Keratinocyte (primary cell): ENCODE measurements around the gene WDR5. TPM values are rescaled to one million over a fixed set of nuclear protein-coding genes. Genes with fewer than 3 reads are reported as not detected.

ENCODE experiments used
- DNase-seq: peaks from one replicate; pipeline ENCODE4 v3.0.0-alpha.2; 2011; ENCODE audit warnings: low read depth, missing footprints, low spot score
- FAIRE-seq: peaks from 2 replicates; lab custom pipeline; 2011; peaks lifted over from hg19 to GRCh38; lab: Jason Lieb, UNC
- H2AFZ ChIP-seq: 2 replicates; pipeline ENCODE4 v1.6.0; 2012; ENCODE audit warnings: low read length, control low read depth, inconsistent platforms; ENCODE audit not compliant: control insufficient read depth
- H3K27ac ChIP-seq: 2 replicates; pipeline ENCODE4 v1.5.1; 2011; ENCODE audit warnings: low read length; ENCODE audit not compliant: control insufficient read depth, insufficient read depth
- H3K27me3 ChIP-seq: 3 replicates; pipeline ENCODE4 v1.6.0; 2011; ENCODE audit warnings: low read length; ENCODE audit not compliant: control insufficient read depth, insufficient read depth; ENCODE audit errors: extremely low read depth
- H3K36me3 ChIP-seq, 2 experiments: 2 replicates in 1 of 2; 3 replicates in 1 of 2; pipeline ENCODE4 v1.5.1; 2011; ENCODE audit warnings: low read length in 2 of 2, mild to moderate bottlenecking in 1 of 2; ENCODE audit not compliant: control insufficient read depth in 2 of 2, insufficient read depth in 2 of 2; ENCODE audit errors: extremely low read depth in 1 of 2
- H3K4me1 ChIP-seq: 3 replicates; pipeline ENCODE4 v1.5.1; 2011; ENCODE audit warnings: low read length; ENCODE audit not compliant: control insufficient read depth, insufficient read depth; ENCODE audit errors: extremely low read depth
- H3K4me2 ChIP-seq: 3 replicates; pipeline ENCODE4 v1.6.0; 2011; ENCODE audit warnings: low read depth, low read length; ENCODE audit not compliant: control insufficient read depth, insufficient read depth; ENCODE audit errors: extremely low read depth
- H3K4me3 ChIP-seq, 3 experiments: fragments of 200-600 bp in 1 of 3; sonication (generic) in 1 of 3; 2 replicates in 2 of 3; 3 replicates in 1 of 3; pipeline ENCODE4 v1.5.1; 2011 to 2016; ENCODE audit warnings: low read length in 3 of 3, mild to moderate bottlenecking in 3 of 3, control low read depth in 2 of 3, inconsistent platforms in 1 of 3, low read depth in 1 of 3, mixed read lengths in 1 of 3, mixed run types in 1 of 3, moderate library complexity in 1 of 3; ENCODE audit not compliant: control insufficient read depth in 2 of 3, insufficient read depth in 2 of 3; ENCODE audit errors: extremely low read depth in 1 of 3
- H3K79me2 ChIP-seq: 2 replicates; pipeline ENCODE4 v1.6.0; 2012; ENCODE audit warnings: low read length; ENCODE audit not compliant: control insufficient read depth, insufficient read depth
- H3K9ac ChIP-seq: 3 replicates; pipeline ENCODE4 v1.6.0; 2011; ENCODE audit warnings: low read length; ENCODE audit not compliant: control insufficient read depth, insufficient read depth; ENCODE audit errors: extremely low read depth
- H3K9me1 ChIP-seq: 3 replicates; pipeline ENCODE4 v1.6.0; 2011; ENCODE audit warnings: low read length; ENCODE audit not compliant: control insufficient read depth, insufficient read depth; ENCODE audit errors: extremely low read depth
- H3K9me3 ChIP-seq: 2 replicates; pipeline ENCODE4 v1.5.1; 2012; ENCODE audit warnings: low read depth, low read length; ENCODE audit not compliant: control insufficient read depth
- H4K20me1 ChIP-seq: 3 replicates; pipeline ENCODE4 v1.6.0; 2011; ENCODE audit warnings: low read length; ENCODE audit not compliant: control insufficient read depth, insufficient read depth; ENCODE audit errors: extremely low read depth
- EZH2 ChIP-seq: IDR thresholded peaks from one replicate; pipeline ENCODE4 v1.6.1; 2012; ENCODE audit warnings: inconsistent platforms, mild to moderate bottlenecking, low read length, moderate library complexity
- dilution Hi-C: fragments of 300-500 bp; cut with MboI; formaldehyde crosslinking; loops from one replicate; pipeline ENCODE4 v1.7.0; 2020; ENCODE audit warnings: low sequenced_read_pairs; ENCODE audit not compliant: extremely low pct_ligation_motif_present
- polyA plus RNA-seq, 5 experiments: library from polyadenylated mRNA; depleted of rRNA in 3 of 5; stranded (reverse) in 3 of 5; stranded (forward) in 1 of 5; unstranded in 1 of 5; fragments of >200 nt; gene quantifications; 1 replicate in 1 of 5; 2 replicates in 3 of 5; 3 replicates in 1 of 5; pipeline versions ENCODE4 v1.2.1 to v1.2.3, GENCODE V29; 2011 to 2012; ENCODE audit warnings: missing spikeins in 2 of 5, low read depth in 1 of 5, low replicate concordance in 1 of 5
- TF ChIP-seq, protein P1 (sequence below), 3 experiments: IDR thresholded peaks in 1 of 3; conservative IDR thresholded peaks in 1 of 3; optimal IDR thresholded peaks in 1 of 3; 2 replicates in 2 of 3; 3 replicates in 1 of 3; pipeline versions ENCODE3 to v1.5.1; 2011; ENCODE audit warnings: low read length in 3 of 3, mild to moderate bottlenecking in 3 of 3, moderate library complexity in 2 of 3, control low read depth in 1 of 3, inconsistent platforms in 1 of 3; ENCODE audit not compliant: insufficient read depth in 2 of 3; ENCODE audit errors: extremely low read depth in 1 of 3

WDR5 gene
- polyA plus RNA-seq, 1 donor (not counting 4 experiments of a cell fraction or from before 2014, with no cell fraction given), result 31.2 TPM

DNA sequence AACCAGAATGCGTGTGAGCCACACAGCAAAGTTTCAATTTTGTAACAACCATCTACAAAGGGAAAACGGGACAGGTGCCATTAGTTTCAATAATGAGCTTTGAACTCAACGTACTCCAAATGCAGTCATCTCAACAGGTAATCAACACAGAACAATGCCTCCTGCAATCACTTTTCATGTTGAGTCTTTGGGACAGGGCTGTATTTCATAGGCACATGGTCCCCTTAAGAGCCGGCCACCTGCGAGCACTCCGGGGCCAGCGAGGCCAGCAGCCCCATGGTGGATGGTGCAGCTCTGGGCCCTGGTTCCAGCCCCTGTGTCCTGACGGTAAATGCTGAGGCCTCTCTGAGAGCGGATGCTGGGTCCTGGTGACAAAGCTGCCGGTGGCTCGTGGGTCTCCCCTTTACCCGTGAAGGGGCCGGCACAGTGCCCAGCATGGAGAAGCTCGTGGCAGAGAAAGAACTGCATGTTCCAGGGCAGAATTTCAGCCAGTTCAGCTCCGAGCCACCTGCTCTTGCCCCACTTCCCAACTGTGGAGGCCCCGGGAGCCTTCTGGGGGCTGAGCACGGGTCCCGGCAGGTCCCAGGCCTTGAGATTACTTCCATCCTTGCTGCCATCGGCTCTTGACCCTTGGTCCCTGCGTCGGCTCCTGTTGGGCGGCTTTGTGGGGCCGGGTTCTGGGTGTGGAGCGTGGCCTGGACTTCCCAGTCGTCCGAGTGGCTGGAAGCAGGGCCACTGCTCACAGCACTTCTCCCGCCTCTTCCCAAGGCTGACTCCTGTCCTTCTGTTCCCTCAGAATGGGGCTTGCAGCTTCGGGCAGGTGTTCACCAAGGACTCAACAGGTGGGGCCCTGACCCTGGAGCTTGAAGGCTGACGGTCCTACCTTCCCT lies 54.6 kb downstream of the WDR5 start:
- DNase-seq (no peak), FAIRE-seq (no peak)
- H3K9me1 ChIP-seq, result no peaks in the 10 kb centered on the region
- dilution Hi-C loops, result no loop called here
- H3K4me3 ChIP-seq, result no peak overlapping the region
- no peak overlapping the region for H3K27ac ChIP-seq
- H3K27me3 ChIP-seq, result peaks cover 29% of the 10 kb centered on the region
- no peaks in the 10 kb centered on the region for H3K4me1 ChIP-seq
- H3K36me3 ChIP-seq, result no peaks in the 10 kb centered on the region
- TF ChIP-seq EZH2, result no peak
- TF ChIP-seq, protein P1, sequence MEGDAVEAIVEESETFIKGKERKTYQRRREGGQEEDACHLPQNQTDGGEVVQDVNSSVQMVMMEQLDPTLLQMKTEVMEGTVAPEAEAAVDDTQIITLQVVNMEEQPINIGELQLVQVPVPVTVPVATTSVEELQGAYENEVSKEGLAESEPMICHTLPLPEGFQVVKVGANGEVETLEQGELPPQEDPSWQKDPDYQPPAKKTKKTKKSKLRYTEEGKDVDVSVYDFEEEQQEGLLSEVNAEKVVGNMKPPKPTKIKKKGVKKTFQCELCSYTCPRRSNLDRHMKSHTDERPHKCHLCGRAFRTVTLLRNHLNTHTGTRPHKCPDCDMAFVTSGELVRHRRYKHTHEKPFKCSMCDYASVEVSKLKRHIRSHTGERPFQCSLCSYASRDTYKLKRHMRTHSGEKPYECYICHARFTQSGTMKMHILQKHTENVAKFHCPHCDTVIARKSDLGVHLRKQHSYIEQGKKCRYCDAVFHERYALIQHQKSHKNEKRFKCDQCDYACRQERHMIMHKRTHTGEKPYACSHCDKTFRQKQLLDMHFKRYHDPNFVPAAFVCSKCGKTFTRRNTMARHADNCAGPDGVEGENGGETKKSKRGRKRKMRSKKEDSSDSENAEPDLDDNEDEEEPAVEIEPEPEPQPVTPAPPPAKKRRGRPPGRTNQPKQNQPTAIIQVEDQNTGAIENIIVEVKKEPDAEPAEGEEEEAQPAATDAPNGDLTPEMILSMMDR (optimal IDR thresholded peaks at IDR 0.05 in 1 of 3, IDR thresholded peaks at IDR 0.05 in 1 of 3, conservative IDR thresholded peaks at IDR 0.05 in 1 of 3; ENCODE audit: extremely low read depth in 1 of 3, insufficient read depth in 2 of 3, low read length in 3 of 3), result no peak
- H3K9me3 ChIP-seq, result no peaks in the 10 kb centered on the region
- no peaks in the 10 kb centered on the region for H4K20me1 ChIP-seq
- H3K9ac ChIP-seq, result no peak overlapping the region
- no peak overlapping the region for H2AFZ ChIP-seq
- H3K79me2 ChIP-seq, result no peaks in the 10 kb centered on the region
- no peak overlapping the region for H3K4me2 ChIP-seq

DNA sequence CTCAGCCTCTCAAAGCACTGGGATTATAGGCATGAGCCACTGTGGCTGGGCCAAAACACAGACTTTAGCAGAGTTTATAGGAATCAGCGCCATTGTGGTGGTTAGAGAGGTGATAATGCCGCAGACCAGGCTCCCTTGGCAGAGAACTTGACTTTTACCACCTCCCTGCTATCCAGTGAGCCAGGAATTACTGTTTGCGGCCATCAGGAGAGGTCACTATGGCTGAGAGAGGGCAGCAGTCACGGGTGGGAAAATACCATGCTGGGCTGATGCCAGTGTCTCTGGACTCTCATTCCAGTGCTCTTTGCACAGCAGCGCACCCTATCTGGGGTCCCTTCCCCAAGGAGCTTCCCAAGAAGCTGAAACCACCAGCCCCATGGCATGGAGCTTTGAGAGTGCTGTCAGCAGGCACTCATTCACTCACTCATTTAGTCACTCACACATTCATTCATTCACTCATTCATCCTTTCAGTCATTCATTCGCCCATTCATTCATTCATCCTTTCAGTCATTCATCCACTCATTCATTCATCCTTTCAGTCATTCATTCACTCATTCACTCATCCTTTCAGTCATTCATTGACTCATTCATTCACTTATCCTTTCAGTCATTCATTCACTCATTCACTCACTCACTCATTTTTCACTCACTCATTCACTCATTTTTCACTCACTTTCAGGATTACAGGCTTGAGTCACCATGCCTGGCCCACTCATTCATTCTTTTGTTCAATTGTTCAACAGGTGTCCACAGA lies 55.8 kb downstream of the WDR5 start:
- H2AFZ ChIP-seq, result no peak overlapping the region
- peaks cover 29% of the 10 kb centered on the region for H3K27me3 ChIP-seq
- H3K9me3 ChIP-seq, result no peaks in the 10 kb centered on the region
- DNase-seq (no peak), FAIRE-seq (no peak)
- no peaks in the 10 kb centered on the region for H3K4me1 ChIP-seq
- no peaks in the 10 kb centered on the region for H3K9me1 ChIP-seq
- no peaks in the 10 kb centered on the region for H3K79me2 ChIP-seq
- TF ChIP-seq, protein P1 (optimal IDR thresholded peaks at IDR 0.05 in 1 of 3, IDR thresholded peaks at IDR 0.05 in 1 of 3, conservative IDR thresholded peaks at IDR 0.05 in 1 of 3; ENCODE audit: extremely low read depth in 1 of 3, insufficient read depth in 2 of 3, low read length in 3 of 3), result no peak
- TF ChIP-seq EZH2, result no peak
- H4K20me1 ChIP-seq, result no peaks in the 10 kb centered on the region
- no peak overlapping the region for H3K4me3 ChIP-seq
- no peak overlapping the region for H3K9ac ChIP-seq
- no peaks in the 10 kb centered on the region for H3K36me3 ChIP-seq
- dilution Hi-C loops, result no loop called here
- H3K27ac ChIP-seq, result no peak overlapping the region
- H3K4me2 ChIP-seq, result no peak overlapping the region
